Activated T-cell treated with anti-CD3 and anti-CD28 coated beads, Interleukin-2, amount 50 U/mL, for 72 hours (primary cell): ENCODE measurements around the gene NPDC1. TPM values are rescaled to one million over a fixed set of nuclear protein-coding genes. Genes with fewer than 3 reads are reported as not detected.

Experiments used
- ATAC-seq, 2 donors: fragments of 150-1000 bp; cut with Tn5 transposase; replicated peaks in 1 of 2; 2 replicates each; pipeline ENCODE4 v1.10.0; 2021; ENCODE audit warnings: moderate library complexity in 2 of 2, mild to moderate bottlenecking in 1 of 2
- DNase-seq, 2 donors: peaks; one replicate each; pipeline ENCODE4 v3.0.0; 2021 to 2022; ENCODE audit warnings: mixed read lengths in 1 of 2
- H3K27ac Mint-ChIP-seq: one replicate; pipeline ENCODE4 v1.8.0; 2022; ENCODE audit warnings: mild to moderate bottlenecking, moderate library complexity, mixed read lengths
- H3K27me3 Mint-ChIP-seq: one replicate; pipeline ENCODE4 v1.8.0; 2022; ENCODE audit warnings: low read depth, mixed read lengths
- H3K36me3 Mint-ChIP-seq, 2 donors: one replicate each; pipeline ENCODE4 v1.8.0; 2022; ENCODE audit warnings: mixed read lengths in 2 of 2, mild to moderate bottlenecking in 1 of 2; ENCODE audit not compliant: insufficient read depth in 2 of 2
- H3K4me1 Mint-ChIP-seq: one replicate; pipeline ENCODE4 v1.8.0; 2022; ENCODE audit warnings: low read depth, mixed read lengths
- H3K4me3 Mint-ChIP-seq, 2 donors: one replicate each; pipeline ENCODE4 v1.8.0; 2022; ENCODE audit warnings: mild to moderate bottlenecking in 2 of 2, mixed read lengths in 2 of 2, moderate library complexity in 2 of 2
- H3K9me3 Mint-ChIP-seq, 2 donors: one replicate each; pipeline ENCODE4 v1.8.0; 2022; ENCODE audit warnings: mixed read lengths in 2 of 2
- total RNA-seq, 2 donors: library from RNA; stranded (reverse); gene quantifications; one replicate each; pipeline ENCODE4 v1.2.3, GENCODE V29; 2022

NPDC1 gene
- total RNA-seq, 2 donors from 2014 or later, result 27.2 to 28.7 TPM

DNA sequence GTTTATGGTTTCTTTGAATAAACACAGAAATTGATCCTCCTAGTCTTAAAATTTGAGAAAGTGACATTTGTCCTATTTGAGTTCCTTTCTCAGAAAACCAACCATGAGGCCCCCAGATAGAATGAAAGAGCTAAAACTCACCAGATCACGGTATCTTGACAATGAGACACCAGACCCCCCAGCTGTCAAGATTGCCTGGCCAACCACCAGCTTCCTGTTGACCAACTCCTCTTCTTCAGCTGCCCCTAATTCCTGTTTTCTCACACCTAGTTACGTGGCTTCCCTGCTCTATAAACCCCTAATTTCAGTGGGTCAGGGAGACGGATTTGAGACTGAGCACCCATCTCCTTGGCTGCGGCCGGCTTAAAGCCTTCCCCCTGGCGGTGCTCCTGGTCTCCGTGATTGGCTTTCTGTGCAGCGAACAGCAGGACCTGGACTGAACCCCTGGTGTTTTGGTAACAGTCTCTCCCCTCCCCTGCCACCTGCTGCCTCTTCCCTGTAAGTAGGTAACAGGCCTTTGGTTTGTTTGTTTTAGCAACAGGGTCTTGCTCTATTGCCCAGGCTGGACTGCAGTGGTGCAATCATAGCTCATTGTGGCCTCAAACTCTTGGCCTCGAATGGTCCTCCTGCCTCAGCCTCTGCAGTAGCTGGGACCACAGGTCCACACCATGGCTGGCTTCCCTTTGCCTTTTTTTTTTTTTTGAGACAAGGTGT, 12.7 kb upstream of the NPDC1 start:
- Mint-ChIP-seq H3K9me3 (no peaks in the 10 kb centered on the region), H3K4me3 (no peak overlapping the region), H3K27ac (no peak overlapping the region), H3K36me3 (no peaks in the 10 kb centered on the region), H3K4me1 (no peaks in the 10 kb centered on the region), H3K27me3 (no peaks in the 10 kb centered on the region)
- DNase-seq (no peak), ATAC-seq (no peak)

DNA sequence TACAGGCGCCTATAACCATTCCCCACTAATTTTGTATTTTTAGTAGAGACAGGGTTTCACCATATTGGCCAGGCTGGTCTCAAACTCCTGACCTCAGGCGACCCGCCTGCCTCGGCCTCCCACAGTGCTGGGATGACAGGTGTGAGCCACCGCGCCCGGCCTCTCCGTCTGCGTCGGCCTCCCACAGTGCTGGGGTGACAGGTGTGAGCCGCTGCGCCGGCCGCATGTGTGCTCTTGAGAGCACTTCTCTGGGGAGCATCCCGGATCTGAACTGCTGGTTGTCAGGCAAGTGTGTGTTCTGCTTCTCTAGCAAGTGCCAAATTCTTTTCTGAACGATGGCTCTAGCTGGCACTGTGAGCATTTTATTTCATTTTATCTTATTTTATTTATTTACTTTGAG, 11.6 kb upstream of the NPDC1 start:
- ATAC-seq, result no peak
- Mint-ChIP-seq H3K27me3 (no peaks in the 10 kb centered on the region), H3K4me3 (no peak overlapping the region), H3K9me3 (no peaks in the 10 kb centered on the region), H3K27ac (no peak overlapping the region), H3K4me1 (no peaks in the 10 kb centered on the region), H3K36me3 (no peaks in the 10 kb centered on the region)
- no peak for DNase-seq

DNA sequence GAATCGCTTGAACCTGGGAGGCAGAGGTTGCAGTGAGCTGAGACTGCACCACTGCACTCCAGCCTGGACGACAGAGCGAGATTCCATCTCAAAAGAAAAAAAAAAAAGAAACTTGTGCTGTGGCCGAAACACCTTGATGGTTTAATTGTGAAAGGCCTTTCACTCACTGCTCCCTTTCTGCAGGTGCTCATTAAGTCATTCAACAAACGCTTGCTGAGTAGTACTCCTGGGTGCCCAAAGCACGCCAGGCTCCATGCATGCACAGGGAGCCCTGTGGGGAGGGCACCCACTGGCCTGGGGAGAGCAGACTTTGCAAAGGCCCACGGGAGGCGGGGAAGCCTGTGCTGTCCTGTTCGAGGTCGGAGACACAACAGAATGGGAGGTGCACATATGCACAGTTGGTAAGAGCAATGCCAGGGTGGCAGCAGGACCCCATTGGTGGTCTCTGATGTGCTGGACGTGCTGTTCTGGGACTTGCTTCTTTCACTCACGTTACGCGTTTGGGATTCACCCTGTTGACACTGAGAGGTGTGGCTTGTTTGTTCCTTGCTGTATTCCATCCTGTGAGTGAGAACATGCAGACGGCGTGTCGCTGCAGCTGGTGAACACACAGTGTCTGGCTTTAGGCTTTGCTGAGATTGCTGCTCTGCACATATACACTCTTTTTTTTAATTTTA, 10.9 kb upstream of the NPDC1 start:
- Mint-ChIP-seq H3K27ac (no peak overlapping the region), H3K4me1 (no peaks in the 10 kb centered on the region), H3K9me3 (no peaks in the 10 kb centered on the region), H3K4me3 (no peak overlapping the region), H3K27me3 (no peaks in the 10 kb centered on the region), H3K36me3 (no peaks in the 10 kb centered on the region)
- DNase-seq (no peak), ATAC-seq (no peak)

DNA sequence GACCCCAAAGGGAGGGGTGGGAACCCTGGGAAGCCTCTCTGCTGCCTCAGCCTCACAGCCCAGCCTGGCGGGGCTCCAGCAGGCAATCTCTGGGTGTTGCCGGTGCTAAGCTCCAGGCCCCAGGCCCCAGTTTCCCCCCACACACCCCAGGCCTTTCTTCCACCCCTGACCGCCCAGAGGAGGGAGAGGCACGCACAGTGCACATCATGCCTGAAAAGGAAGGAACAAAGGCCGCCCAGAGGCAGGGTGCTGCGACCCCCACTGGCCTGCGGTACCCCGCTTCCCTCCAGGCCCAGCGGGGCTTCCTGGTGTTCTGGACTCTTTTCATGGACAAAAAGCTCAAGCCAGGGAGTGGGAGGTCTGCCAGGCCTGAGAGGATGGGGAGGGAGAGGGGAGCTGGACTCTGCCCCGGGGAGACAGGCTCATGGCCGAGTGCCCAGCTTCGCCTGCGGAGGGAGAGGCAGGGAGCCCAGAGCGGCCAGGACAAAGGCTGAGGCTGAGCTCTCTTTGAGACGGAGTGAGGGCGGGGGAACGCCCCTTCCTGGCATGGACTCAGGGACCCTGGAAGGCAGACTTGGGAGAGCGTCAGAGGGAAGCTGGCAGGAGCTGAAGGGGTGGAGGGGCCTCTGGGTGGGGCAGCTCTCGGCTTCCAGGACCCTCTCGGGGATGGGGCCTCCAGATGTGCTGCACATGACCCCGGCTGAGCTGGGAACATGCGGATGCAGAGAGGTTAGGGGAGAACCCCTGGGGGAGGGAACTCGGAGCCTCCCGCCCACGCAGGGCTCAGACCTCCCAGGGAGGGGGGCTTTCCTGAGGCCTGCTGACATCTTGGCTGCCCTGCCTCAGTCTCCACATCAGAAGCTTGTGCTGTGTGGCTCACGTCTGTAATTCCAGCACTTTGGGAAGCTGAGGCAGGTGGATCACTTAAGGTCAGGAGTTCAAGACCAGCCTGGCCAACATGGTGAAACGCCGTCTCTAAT, 9.7 kb upstream of the NPDC1 start:
- DNase-seq, result no peak
- Mint-ChIP-seq H3K9me3 (no peaks in the 10 kb centered on the region), H3K27me3 (no peaks in the 10 kb centered on the region), H3K36me3 (no peaks in the 10 kb centered on the region), H3K27ac (no peak overlapping the region), H3K4me3 (no peak overlapping the region), H3K4me1 (no peaks in the 10 kb centered on the region)
- ATAC-seq, result no peak

DNA sequence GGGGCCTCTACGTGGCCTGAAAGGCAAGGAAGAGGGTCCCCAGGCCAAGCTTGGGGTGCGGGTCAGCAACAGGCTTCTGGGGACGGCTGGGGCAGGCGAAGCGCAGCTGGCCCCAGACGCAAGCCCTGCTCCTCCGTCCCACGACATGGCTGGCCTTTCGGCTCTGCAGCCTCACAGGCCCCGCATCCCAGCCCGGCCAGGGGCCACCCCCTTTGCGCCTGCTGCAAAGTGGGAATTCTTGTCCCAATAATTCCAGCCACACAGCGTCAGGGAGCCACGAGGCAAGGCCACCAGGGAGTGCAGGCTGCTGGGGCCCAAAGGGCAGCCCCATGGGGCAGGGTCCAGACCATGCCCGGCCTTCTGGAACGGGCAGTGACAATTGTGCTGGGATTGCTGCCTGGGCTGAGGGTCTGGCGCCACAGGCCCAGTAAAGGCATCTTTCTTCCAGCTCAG, 9.0 kb upstream of the NPDC1 start:
- no peaks in the 10 kb centered on the region for H3K9me3 Mint-ChIP-seq
- H3K36me3 Mint-ChIP-seq, result no peaks in the 10 kb centered on the region
- no peak for DNase-seq
- no peak overlapping the region for H3K27ac Mint-ChIP-seq
- H3K4me1 Mint-ChIP-seq, result no peaks in the 10 kb centered on the region
- peaks cover 3% of the 10 kb centered on the region for H3K27me3 Mint-ChIP-seq
- H3K4me3 Mint-ChIP-seq, result no peak overlapping the region
- ATAC-seq, result no peak

DNA sequence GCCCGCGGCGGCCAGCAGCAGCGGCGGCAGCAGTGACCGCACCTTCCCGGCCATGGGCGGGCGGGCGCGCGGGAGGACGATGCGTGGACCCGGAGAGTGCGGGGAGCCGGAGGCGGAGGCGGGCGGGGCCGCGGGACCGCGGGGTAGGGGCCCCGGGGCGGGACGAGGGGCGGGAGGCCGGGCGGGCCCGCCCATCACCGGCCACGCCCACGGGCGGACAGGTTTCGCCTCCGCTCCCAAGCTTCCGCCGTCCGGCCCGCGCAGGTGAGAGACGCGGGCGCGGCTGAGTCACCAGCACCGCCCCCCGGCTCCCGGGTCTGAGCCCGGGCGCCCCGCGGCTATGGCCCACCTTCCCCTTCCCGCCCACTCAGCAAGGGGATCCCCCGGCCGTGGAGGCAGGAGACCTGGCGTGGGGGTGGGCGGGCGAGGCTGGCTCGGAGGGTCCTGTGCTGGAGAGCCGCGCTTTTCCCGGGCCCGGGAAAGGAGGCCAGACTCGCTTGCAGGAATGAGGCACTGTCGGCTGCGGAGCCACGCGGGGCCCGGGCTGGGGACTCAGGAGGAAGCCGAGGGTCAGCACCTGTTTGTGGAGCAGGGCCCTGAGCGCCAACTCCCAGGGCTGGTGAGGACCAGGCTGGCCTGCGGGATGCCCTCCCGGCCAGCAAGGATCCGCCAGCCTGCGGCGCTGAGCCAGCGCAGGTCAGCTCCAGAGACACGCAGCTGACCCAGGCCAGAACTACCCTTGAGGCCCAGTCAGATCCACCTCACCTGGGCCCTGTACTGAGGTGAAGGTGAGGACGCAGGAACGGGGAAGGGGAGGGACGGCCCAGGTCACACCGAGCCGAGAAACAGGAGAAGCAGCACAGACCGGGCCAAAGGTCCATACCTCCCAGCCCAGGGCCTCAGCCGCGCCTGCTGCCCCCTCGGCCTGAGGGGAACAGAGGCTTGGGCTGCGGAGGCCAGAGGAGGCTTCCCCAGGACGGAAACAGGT, 8.3 kb upstream of the NPDC1 start, which contains the start of gene ENTPD2:
Gene ENTPD2, minus strand, starts transcription at position 118 of the 988 bp plus-strand sequence. Its CDS starts 64 bp downstream, at position 54.
- Mint-ChIP-seq H3K4me1 (no peaks in the 10 kb centered on the region), H3K36me3 (no peaks in the 10 kb centered on the region), H3K27ac (no peak within 1 kb of the TSS), H3K27me3 (peaks cover 10% of the 10 kb centered on the region), H3K4me3 (peak within 1 kb of the TSS in 1 of 2 donors; percentile 27), H3K9me3 (no peaks in the 10 kb centered on the region)
- DNase-seq, result peak; percentile 49 to 53
- ATAC-seq, result peak; percentile 60 to 68

DNA sequence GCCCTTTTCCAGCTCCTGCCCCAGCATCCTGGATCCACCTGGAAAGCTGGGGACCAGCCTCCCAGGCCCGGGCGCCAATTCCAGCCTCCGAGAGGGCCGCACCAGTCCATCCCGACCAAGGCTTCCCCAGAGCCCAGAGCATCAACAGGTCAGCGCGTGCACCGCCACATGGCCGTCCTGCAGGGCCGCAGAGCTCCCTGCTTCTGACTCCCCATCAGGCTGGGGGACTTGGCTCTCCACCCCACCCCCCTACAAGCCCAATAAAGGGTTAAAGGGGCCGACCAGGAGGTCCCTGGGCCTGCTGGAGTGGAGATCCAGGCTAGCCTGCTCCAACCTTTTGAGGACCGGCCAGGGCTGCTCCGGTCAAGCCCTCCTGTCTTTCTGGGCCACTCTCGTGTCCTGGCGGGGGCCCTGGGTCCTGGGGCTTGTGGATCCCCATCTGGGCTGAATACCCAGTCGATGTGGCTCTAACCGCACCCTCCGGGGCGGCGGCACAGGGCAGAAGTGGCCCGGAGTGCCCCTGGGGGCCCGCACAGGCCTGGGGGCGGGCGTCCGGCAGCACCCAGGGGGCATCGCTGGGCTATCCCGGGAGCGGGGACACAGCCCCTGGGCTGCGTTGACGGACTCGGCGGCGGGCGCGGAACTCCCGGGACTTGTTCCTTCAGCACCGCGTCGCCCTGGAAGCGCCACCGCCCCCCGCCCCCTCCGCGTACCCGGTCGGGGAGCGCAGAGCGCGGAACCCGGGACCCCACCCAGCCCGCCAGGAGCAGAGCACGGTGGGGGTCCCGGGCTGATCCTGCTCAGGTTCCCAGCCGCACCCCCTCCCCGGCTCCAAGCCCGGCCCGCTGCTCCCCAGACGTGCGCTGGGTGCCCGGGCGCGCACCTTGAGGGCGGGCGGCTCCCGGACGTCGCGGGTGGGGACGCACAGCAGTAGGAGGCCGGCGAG, 7.3 kb upstream of the NPDC1 start:
- H3K9me3 Mint-ChIP-seq, result no peaks in the 10 kb centered on the region
- H3K27me3 Mint-ChIP-seq, result peaks cover 11% of the 10 kb centered on the region

DNA sequence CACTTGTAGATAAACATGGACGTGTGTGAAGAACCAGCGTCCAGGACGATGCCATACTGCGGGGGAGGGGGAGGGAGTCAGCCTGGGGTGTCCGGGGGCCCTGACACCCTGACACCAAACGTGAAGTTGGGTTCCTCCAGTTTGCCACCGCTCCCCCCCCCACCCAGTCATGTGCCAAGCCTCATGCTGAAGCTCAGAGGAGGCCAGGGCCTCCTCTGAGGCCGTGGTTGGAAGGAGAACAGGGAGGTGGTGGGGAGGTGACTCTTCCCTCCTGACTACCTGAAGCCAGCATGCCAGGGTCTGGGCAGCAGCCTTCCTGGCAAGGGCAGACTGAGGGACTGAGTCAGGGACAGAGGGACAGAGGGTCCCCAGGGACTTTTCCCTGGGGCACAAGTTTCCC, 6.3 kb upstream of the NPDC1 start:
- Mint-ChIP-seq H3K36me3 (no peaks in the 10 kb centered on the region), H3K27me3 (peaks cover 21% of the 10 kb centered on the region), H3K4me3 (no peak overlapping the region)

More for the DNA sequence above, 7.3 kb upstream of the NPDC1 start:
- H3K36me3 Mint-ChIP-seq, result no peaks in the 10 kb centered on the region
- H3K4me1 Mint-ChIP-seq, result no peaks in the 10 kb centered on the region
- DNase-seq (no peak), ATAC-seq (no peak)
- no peak overlapping the region for H3K27ac Mint-ChIP-seq
- H3K4me3 Mint-ChIP-seq, result peak overlapping the region in 1 of 2 donors; percentile 22

DNA sequence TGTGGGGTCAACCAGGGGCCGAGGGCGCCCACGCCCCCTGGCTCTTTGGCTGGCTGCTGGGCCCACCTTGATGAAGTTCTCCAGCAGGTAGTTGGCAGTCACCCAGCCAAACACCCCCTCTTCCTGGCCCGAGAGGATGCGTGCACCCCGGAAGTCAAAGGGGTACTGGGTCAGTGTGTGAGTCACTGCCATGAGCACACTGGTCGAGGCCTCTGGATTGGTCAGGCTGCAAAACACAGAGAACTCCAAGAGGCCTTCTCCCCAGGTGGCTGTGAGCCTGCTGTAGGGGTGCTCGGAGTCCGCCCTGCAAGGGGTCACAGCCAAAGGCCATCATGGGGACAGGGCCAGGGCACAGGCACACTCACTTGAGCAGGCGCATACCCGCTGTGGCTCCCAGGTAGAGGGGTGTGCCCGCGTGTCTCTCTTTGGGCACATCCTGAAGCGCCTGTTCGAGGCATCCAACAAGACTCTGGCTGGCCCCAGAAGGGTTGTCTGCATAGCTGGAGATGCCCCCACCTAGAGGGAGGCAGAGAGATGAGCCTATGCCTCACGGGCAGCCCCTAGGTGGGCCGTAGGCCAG, 5.3 kb upstream of the NPDC1 start:
- Mint-ChIP-seq H3K36me3 (no peaks in the 10 kb centered on the region), H3K27me3 (peaks cover 26% of the 10 kb centered on the region), H3K4me3 (no peak overlapping the region), H3K27ac (no peak overlapping the region), H3K4me1 (peaks cover 4% of the 10 kb centered on the region), H3K9me3 (no peaks in the 10 kb centered on the region)
- DNase-seq (no peak), ATAC-seq (no peak)

More for the DNA sequence above, 6.3 kb upstream of the NPDC1 start:
- DNase-seq (no peak), ATAC-seq (no peak)
- no peak overlapping the region for H3K27ac Mint-ChIP-seq
- H3K4me1 Mint-ChIP-seq, result no peaks in the 10 kb centered on the region
- no peaks in the 10 kb centered on the region for H3K9me3 Mint-ChIP-seq

DNA sequence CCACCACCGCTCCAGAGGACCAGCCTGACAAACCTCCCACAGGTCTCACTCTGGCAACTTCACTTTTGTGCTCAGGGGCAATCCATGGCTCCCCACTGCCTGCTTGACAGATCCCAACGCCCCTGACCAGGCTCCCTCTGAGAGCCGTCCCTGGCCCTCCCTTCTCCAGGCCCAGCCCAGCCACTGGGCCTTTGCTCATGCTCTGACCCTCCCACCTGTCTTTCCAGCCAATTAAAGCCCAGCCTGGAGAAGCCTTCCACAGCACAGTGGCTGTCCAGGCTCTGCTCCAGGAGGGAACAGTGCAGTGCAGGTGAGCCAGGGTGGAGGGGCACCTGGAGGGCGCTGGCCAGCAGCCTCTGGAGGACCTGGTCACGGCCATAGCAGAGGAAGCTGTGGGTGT, 4.6 kb upstream of the NPDC1 start:
- Mint-ChIP-seq H3K9me3 (no peaks in the 10 kb centered on the region), H3K36me3 (no peaks in the 10 kb centered on the region), H3K27me3 (peaks cover 26% of the 10 kb centered on the region), H3K27ac (no peak overlapping the region), H3K4me3 (no peak overlapping the region), H3K4me1 (peaks cover 5% of the 10 kb centered on the region)
- ATAC-seq, result no peak
- DNase-seq, result no peak
